K562 (cell line): Measurements from ENCODE around the gene AGRN.

ENCODE experiments used
- ATF3 ChIP-seq, 2 experiments: fragments of 450-650 bp in 1 of 2; sonication (generic) in 1 of 2; formaldehyde crosslinking in 1 of 2; IDR thresholded peaks in 1 of 2; conservative IDR thresholded peaks in 1 of 2; 2 replicates each; pipeline versions ENCODE4 v1.6.1 to v1.8.1; 2016 to 2023; ENCODE audit warnings: mild to moderate bottlenecking in 2 of 2, moderate library complexity in 2 of 2, inconsistent platforms in 1 of 2, missing genetic modification reagents in 1 of 2
- CC2D1A ChIP-seq: fragments of 450-650 bp; IDR thresholded peaks from 2 replicates; pipeline ENCODE4 v1.6.1; 2017; ENCODE audit warnings: mild to moderate bottlenecking
- MAFK ChIP-seq: IDR thresholded peaks from 2 replicates; pipeline ENCODE4 v1.6.1; 2011; ENCODE audit warnings: low read length, improper control_type of control experiment
- MAX ChIP-seq: sonication (generic); formaldehyde crosslinking; IDR thresholded peaks from 2 replicates; pipeline ENCODE4 v1.9.0; 2022; ENCODE audit warnings: mild to moderate bottlenecking, missing genetic modification reagents
- NFIC ChIP-seq: fragments of 450-650 bp; IDR thresholded peaks from 2 replicates; pipeline ENCODE4 v1.6.1; 2017; ENCODE audit warnings: mild to moderate bottlenecking, inconsistent platforms
- RAD51 ChIP-seq: fragments of 450-650 bp; IDR thresholded peaks from 2 replicates; pipeline ENCODE4 v1.7.1; 2016; ENCODE audit warnings: low read depth, mild to moderate bottlenecking, borderline replicate concordance
- SMARCB1 ChIP-seq: IDR thresholded peaks from 2 replicates; pipeline ENCODE4 v1.6.1; 2011; ENCODE audit warnings: improper control_type of control experiment, low read depth; ENCODE audit not compliant: insufficient read length
- TSHZ1 ChIP-seq: fragments of 250-450 bp; sonication (Bioruptor Pico); IDR thresholded peaks from 2 replicates; pipeline ENCODE4 v1.4.0; 2020; ENCODE audit warnings: mild to moderate bottlenecking, moderate library complexity
- YY1 ChIP-seq, 3 experiments: IDR thresholded peaks; 2 replicates each; pipeline ENCODE4 v1.6.1; 2011; ENCODE audit warnings: low read length in 2 of 3, mild to moderate bottlenecking in 2 of 3, moderate library complexity in 2 of 3, borderline replicate concordance in 1 of 3, control low read depth in 1 of 3, low read depth in 1 of 3; ENCODE audit not compliant: insufficient read depth in 3 of 3, insufficient replicate concordance in 2 of 3, control insufficient read depth in 1 of 3, insufficient read length in 1 of 3; ENCODE audit errors: extremely low read depth in 1 of 3
- ZNF76 ChIP-seq: fragments of 250-450 bp; sonication (Bioruptor Pico); IDR thresholded peaks from 2 replicates; pipeline ENCODE4 v1.4.0; 2020; ENCODE audit warnings: mild to moderate bottlenecking, moderate library complexity, borderline replicate concordance

GRCh38 chr1:991895-992294, 28.0 kb upstream of the AGRN start:
- TF ChIP-seq ATF3 (IDR thresholded peaks at IDR 0.05) (no peak), ATF3 (CRISPR knock-in tag; conservative IDR thresholded peaks at IDR 0.05) (no peak), CC2D1A (no peak), RAD51 (no peak), NFIC (no peak), YY1 (IDR thresholded peaks at IDR 0.05; ENCODE audit: borderline replicate concordance in 1 of 3, control insufficient read depth in 1 of 3, extremely low read depth in 1 of 3, insufficient read depth in 3 of 3, insufficient read length in 1 of 3, insufficient replicate concordance in 2 of 3, low read depth in 1 of 3, low read length in 2 of 3) (no peak), SMARCB1 (no peak), MAX (CRISPR knock-in tag) (no peak), ZNF76 (CRISPR knock-in tag) (no peak), TSHZ1 (CRISPR knock-in tag) (no peak), MAFK (no peak)
